Stimulated activated CD8-positive, alpha-beta memory T cell treated with anti-CD3 and anti-CD28 coated beads, Interleukin-12 subunit alpha, Interleukin-12 subunit beta, amount 100 ng/mL, for 24 hours (primary cell): Measurements from ENCODE around the gene AMDHD2.
A peak's percentile ranks its signal among the peaks of the same experiment; 100 is the strongest.
"Not testable (repeated sequence)": the region's sequence is repeated elsewhere in the genome, so short reads cannot be mapped to it uniquely, and the experiment has no call there.

ENCODE experiments used
- DNase-seq: peaks from one replicate; pipeline ENCODE4 v3.0.0-alpha.2; 2020; ENCODE audit errors: extremely low read depth

AMDHD2 gene

GRCh38 chr16:2517954-2518605 is 2.1 kb upstream of the AMDHD2 start:
- DNase-seq = no peak

GRCh38 chr16:2518823-2519710 is 1.1 kb upstream of the AMDHD2 start:
- no peak for DNase-seq

GRCh38 chr16:2519711-2520080 is 475 bp upstream of the AMDHD2 start:
- DNase-seq = no peak

- no peak for DNase-seq
These were observed 787 bp downstream of the AMDHD2 start for GRCh38 chr16:2520784-2521531.

GRCh38 chr16:2523801-2524231 is 3.6 kb downstream of the AMDHD2 start:
- no peak for DNase-seq

GRCh38 chr16:2524339-2524938 is 4.3 kb downstream of the AMDHD2 start:
- DNase-seq = no peak

GRCh38 chr16:2526135-2526534 is 6.0 kb downstream of the AMDHD2 start:
- no peak for DNase-seq

- DNase-seq = no peak
These were observed 7.1 kb downstream of the AMDHD2 start for GRCh38 chr16:2527071-2527783.

- DNase-seq = no peak
These were observed 7.6 kb downstream of the AMDHD2 start for GRCh38 chr16:2527784-2528100.

GRCh38 chr16:2528161-2529060 is 8.2 kb downstream of the AMDHD2 start:
- DNase-seq = no peak

- no peak for DNase-seq
These were observed 9.1 kb downstream of the AMDHD2 start for GRCh38 chr16:2529061-2529931.

GRCh38 chr16:2529961-2530628 is 9.9 kb downstream of the AMDHD2 start:
- DNase-seq = no peak

- DNase-seq = no peak
These were observed 10.6 kb downstream of the AMDHD2 start for GRCh38 chr16:2530629-2531318.

GRCh38 chr16:2531371-2531695 is 11.2 kb downstream of the AMDHD2 start, which contains the start of gene CEMP1:
CEMP1 (minus strand) TSS chr16:2531408; CDS start chr16:2531073, 335 bp downstream.
- DNase-seq = no peak

- peak; percentile 95 for DNase-seq
These were observed 11.7 kb downstream of the AMDHD2 start for GRCh38 chr16:2531696-2532493.

GRCh38 chr16:2532494-2533141 is 12.4 kb downstream of the AMDHD2 start:
- DNase-seq = no peak

- DNase-seq = not testable (repeated sequence)
These were observed 13.1 kb downstream of the AMDHD2 start for GRCh38 chr16:2533142-2533755.
